Activated CD8-positive, alpha-beta T cell treated with anti-CD3 and anti-CD28 coated beads for 36 hours (primary cell): ENCODE data around the gene TIMM21. TPM values are rescaled to one million over a fixed set of nuclear protein-coding genes. Genes with fewer than 3 reads are reported as not detected.

ENCODE experiments used
- ATAC-seq: fragments of 200-7000 bp; cut with Tn5 transposase; one replicate; pipeline ENCODE4 v1.10.0; 2021; ENCODE audit warnings: mild to moderate bottlenecking, moderate library complexity
- CTCF ChIA-PET: fragments of 350-600 bp; sonication (Branson Sonifier 250); formaldehyde crosslinking; loops from one replicate; lab custom pipeline; 2021; ENCODE audit warnings: antibody characterized with exemption; lab: Charles Lee
- POLR2A ChIA-PET: fragments of 350-600 bp; sonication (Branson Sonifier 250); formaldehyde crosslinking; loops from one replicate; lab custom pipeline; 2021; ENCODE audit warnings: antibody characterized with exemption; lab: Charles Lee
- DNase-seq: peaks from one replicate; pipeline ENCODE4 v3.0.0-alpha.2; 2020
- H3K27ac Mint-ChIP-seq: one replicate; pipeline ENCODE4 v1.8.0; 2021; ENCODE audit warnings: mild to moderate bottlenecking, mixed read lengths
- H3K27me3 Mint-ChIP-seq: one replicate; pipeline ENCODE4 v1.8.0; 2021; ENCODE audit warnings: mixed read lengths
- H3K36me3 Mint-ChIP-seq: one replicate; pipeline ENCODE4 v1.8.0; 2021; ENCODE audit warnings: low read depth, mixed read lengths
- H3K4me1 Mint-ChIP-seq: one replicate; pipeline ENCODE4 v1.8.0; 2021; ENCODE audit warnings: low read depth, mixed read lengths
- H3K4me3 Mint-ChIP-seq: one replicate; pipeline ENCODE4 v1.8.0; 2021; ENCODE audit warnings: mild to moderate bottlenecking, moderate library complexity, mixed read lengths
- H3K9me3 Mint-ChIP-seq: one replicate; pipeline ENCODE4 v1.8.0; 2021; ENCODE audit warnings: mixed read lengths
- CTCF ChIP-seq: fragments of 200-600 bp; IDR thresholded peaks from one replicate; pipeline ENCODE4 v1.8.0; 2022; ENCODE audit warnings: antibody characterized with exemption, mild to moderate bottlenecking
- intact Hi-C: fragments of 100-400 bp; cut with micrococcal nuclease; formaldehyde crosslinking; loops from one replicate; pipeline ENCODE4 v1.10.0; 2022
- total RNA-seq, 2 experiments: library from RNA; stranded (reverse); gene quantifications; one replicate each; pipeline ENCODE4 v1.2.3, GENCODE V29; 2021

TIMM21 gene
- total RNA-seq, 2 experiments from 2014 or later, result 70.2 to 71.2 TPM

GRCh38 chr18:74172697-74173433, 24.5 kb downstream of the TIMM21 start:
- Mint-ChIP-seq H3K36me3 (no peaks in the 10 kb centered on the region), H3K4me1 (peaks cover 5% of the 10 kb centered on the region), H3K27ac (no peak overlapping the region), H3K4me3 (no peak overlapping the region), H3K9me3 (no peaks in the 10 kb centered on the region), H3K27me3 (peaks cover 19% of the 10 kb centered on the region)
- ATAC-seq (no peak), DNase-seq (no peak)
- no peak for TF ChIP-seq CTCF
- POLR2A ChIA-PET, result no interaction called here
- intact Hi-C loops, result no loop called here
- CTCF ChIA-PET, result no interaction called here

GRCh38 chr18:74173434-74173750, 25.1 kb downstream of the TIMM21 start:
- ATAC-seq, result no peak
- TF ChIP-seq CTCF, result no peak
- CTCF ChIA-PET, result no interaction called here

GRCh38 chr18:74175658-74176057, 27.3 kb downstream of the TIMM21 start:
- no peak overlapping the region for H3K4me3 Mint-ChIP-seq
- DNase-seq, result no peak
- peaks cover 5% of the 10 kb centered on the region for H3K4me1 Mint-ChIP-seq
- CTCF ChIA-PET, result interaction anchor here (0.9 to 1.7 kb wide), 3 partner anchors 14 to 167 kb away, joined by 3 to 4 read pairs (median 4); no protein-coding TSS in a partner anchor
- no peaks in the 10 kb centered on the region for H3K9me3 Mint-ChIP-seq
- no peaks in the 10 kb centered on the region for H3K36me3 Mint-ChIP-seq
- ATAC-seq, result no peak
- POLR2A ChIA-PET, result no interaction called here
- no peak overlapping the region for H3K27ac Mint-ChIP-seq
- intact Hi-C loops, result no loop called here
- no peak for TF ChIP-seq CTCF
- H3K27me3 Mint-ChIP-seq, result peaks cover 19% of the 10 kb centered on the region

More at GRCh38 chr18:74173434-74173750, 25.1 kb downstream of the TIMM21 start:
- no peak overlapping the region for H3K27ac Mint-ChIP-seq
- POLR2A ChIA-PET, result no interaction called here
- H3K4me1 Mint-ChIP-seq, result peaks cover 5% of the 10 kb centered on the region
- peaks cover 19% of the 10 kb centered on the region for H3K27me3 Mint-ChIP-seq
- H3K4me3 Mint-ChIP-seq, result no peak overlapping the region
- DNase-seq, result no peak
- H3K36me3 Mint-ChIP-seq, result no peaks in the 10 kb centered on the region
- intact Hi-C loops, result no loop called here
- no peaks in the 10 kb centered on the region for H3K9me3 Mint-ChIP-seq

- peaks cover 10% of the 10 kb centered on the region for H3K27me3 Mint-ChIP-seq
- DNase-seq (no peak), ATAC-seq (no peak)
- H3K9me3 Mint-ChIP-seq, result no peaks in the 10 kb centered on the region
- H3K36me3 Mint-ChIP-seq, result no peaks in the 10 kb centered on the region
- no peak overlapping the region for H3K27ac Mint-ChIP-seq
- ChIA-PET CTCF (no interaction called here), POLR2A (no interaction called here)
- intact Hi-C loops, result no loop called here
- H3K4me1 Mint-ChIP-seq, result no peaks in the 10 kb centered on the region
- TF ChIP-seq CTCF, result no peak
- H3K4me3 Mint-ChIP-seq, result no peak overlapping the region
These were observed 30.6 kb downstream of the TIMM21 start for GRCh38 chr18:74178884-74179283.

- no peaks in the 10 kb centered on the region for H3K4me1 Mint-ChIP-seq
- ATAC-seq (no peak), DNase-seq (no peak)
- no peaks in the 10 kb centered on the region for H3K36me3 Mint-ChIP-seq
- intact Hi-C loops, result no loop called here
- CTCF ChIA-PET, result no interaction called here
- H3K27ac Mint-ChIP-seq, result no peak overlapping the region
- no peak overlapping the region for H3K4me3 Mint-ChIP-seq
- TF ChIP-seq CTCF, result no peak
- no peaks in the 10 kb centered on the region for H3K9me3 Mint-ChIP-seq
- POLR2A ChIA-PET, result no interaction called here
- H3K27me3 Mint-ChIP-seq, result peaks cover 7% of the 10 kb centered on the region
These were observed 31.4 kb downstream of the TIMM21 start for GRCh38 chr18:74179623-74180199.
